ENCODE measurements around the gene GEMIN7. TPM values are rescaled to one million over a fixed set of nuclear protein-coding genes. Genes with fewer than 3 reads are reported as not detected.

The GEMIN7 gene
- polyA plus RNA-seq, 1 donor (not counting 4 experiments of a cell fraction or from before 2014, with no cell fraction given) = 23.7 TPM

- Histone ChIP-seq H4K20me1 (ENCODE audit: control insufficient read depth, extremely low read depth, insufficient read depth, low read length) (no peaks in the 10 kb centered on the region), H3K4me1 (ENCODE audit: control insufficient read depth, extremely low read depth, insufficient read depth, low read length) (peaks cover 10% of the 10 kb centered on the region), H3K27ac (ENCODE audit: control insufficient read depth, insufficient read depth, low read length) (no peak overlapping the region), H3K9me3 (ENCODE audit: control insufficient read depth, low read depth, low read length) (no peaks in the 10 kb centered on the region), H3K9me1 (ENCODE audit: control insufficient read depth, extremely low read depth, insufficient read depth, low read length) (no peaks in the 10 kb centered on the region), H3K4me2 (ENCODE audit: control insufficient read depth, extremely low read depth, insufficient read depth, low read depth, low read length) (no peak overlapping the region), H3K36me3 (ENCODE audit: control insufficient read depth in 2 of 2, extremely low read depth in 1 of 2, insufficient read depth in 2 of 2, low read length in 2 of 2) (peaks cover 6 to 12% of the 10 kb centered on the region in 2 experiments), H3K27me3 (ENCODE audit: control insufficient read depth, extremely low read depth, insufficient read depth, low read length) (no peaks in the 10 kb centered on the region), H2AFZ (ENCODE audit: control insufficient read depth, low read length) (no peak overlapping the region), H3K4me3 (ENCODE audit: control insufficient read depth in 2 of 3, extremely low read depth in 1 of 3, insufficient read depth in 2 of 3, low read depth in 1 of 3, low read length in 3 of 3) (no peak overlapping the region), H3K9ac (ENCODE audit: control insufficient read depth, extremely low read depth, insufficient read depth, low read length) (no peak overlapping the region), H3K79me2 (ENCODE audit: control insufficient read depth, insufficient read depth, low read length) (peaks cover 28% of the 10 kb centered on the region)
- DNase-seq (ENCODE audit: low read depth, low spot score) (no peak), FAIRE-seq (no peak)
- dilution Hi-C loops (cut with MboI; ENCODE audit: extremely low pct_ligation_motif_present, low sequenced_read_pairs) = no loop called here
- TF ChIP-seq EZH2 (IDR thresholded peaks at IDR 0.05; ENCODE audit: low read length) (no peak), CTCF (optimal IDR thresholded peaks at IDR 0.05 in 1 of 3, IDR thresholded peaks at IDR 0.05 in 1 of 3, conservative IDR thresholded peaks at IDR 0.05 in 1 of 3; ENCODE audit: extremely low read depth in 1 of 3, insufficient read depth in 2 of 3, low read length in 3 of 3) (no peak)
Observed at GRCh38 chr19:45087531-45087930, 8.5 kb downstream of the GEMIN7 start.

- DNase-seq (ENCODE audit: low read depth, low spot score) (no peak), FAIRE-seq (no peak)
- Histone ChIP-seq H3K4me3 (ENCODE audit: control insufficient read depth in 2 of 3, extremely low read depth in 1 of 3, insufficient read depth in 2 of 3, low read depth in 1 of 3, low read length in 3 of 3) (no peak overlapping the region), H3K9ac (ENCODE audit: control insufficient read depth, extremely low read depth, insufficient read depth, low read length) (no peak overlapping the region), H2AFZ (ENCODE audit: control insufficient read depth, low read length) (no peak overlapping the region), H3K36me3 (ENCODE audit: control insufficient read depth in 2 of 2, extremely low read depth in 1 of 2, insufficient read depth in 2 of 2, low read length in 2 of 2) (peaks cover 8 to 11% of the 10 kb centered on the region in 2 experiments), H3K9me1 (ENCODE audit: control insufficient read depth, extremely low read depth, insufficient read depth, low read length) (peaks cover 2% of the 10 kb centered on the region), H3K4me1 (ENCODE audit: control insufficient read depth, extremely low read depth, insufficient read depth, low read length) (peaks cover 23% of the 10 kb centered on the region), H3K27ac (ENCODE audit: control insufficient read depth, insufficient read depth, low read length) (no peak overlapping the region), H4K20me1 (ENCODE audit: control insufficient read depth, extremely low read depth, insufficient read depth, low read length) (no peaks in the 10 kb centered on the region), H3K9me3 (ENCODE audit: control insufficient read depth, low read depth, low read length) (no peaks in the 10 kb centered on the region), H3K27me3 (ENCODE audit: control insufficient read depth, extremely low read depth, insufficient read depth, low read length) (no peaks in the 10 kb centered on the region), H3K79me2 (ENCODE audit: control insufficient read depth, insufficient read depth, low read length) (peaks cover 37% of the 10 kb centered on the region), H3K4me2 (ENCODE audit: control insufficient read depth, extremely low read depth, insufficient read depth, low read depth, low read length) (no peak overlapping the region)
- dilution Hi-C loops (cut with MboI; ENCODE audit: extremely low pct_ligation_motif_present, low sequenced_read_pairs) = no loop called here
- no peak for TF ChIP-seq CTCF (optimal IDR thresholded peaks at IDR 0.05 in 1 of 3, IDR thresholded peaks at IDR 0.05 in 1 of 3, conservative IDR thresholded peaks at IDR 0.05 in 1 of 3; ENCODE audit: extremely low read depth in 1 of 3, insufficient read depth in 2 of 3, low read length in 3 of 3)
- TF ChIP-seq EZH2 (IDR thresholded peaks at IDR 0.05; ENCODE audit: low read length) = no peak
Observed at GRCh38 chr19:45090034-45090433, 11.0 kb downstream of the GEMIN7 start.
